ENCODE data around the gene SCAANT1. TPM values are rescaled to one million over a fixed set of nuclear protein-coding genes. Genes with fewer than 3 reads are reported as not detected.

SCAANT1 gene
- total RNA-seq, 1 donor from 2014 or later: not detected

GRCh38 chr3:63905731-63906620, 6.2 kb downstream of the SCAANT1 start:
- ATAC-seq (no peak), DNase-seq (ENCODE audit: low spot score) (no peak)

DNA sequence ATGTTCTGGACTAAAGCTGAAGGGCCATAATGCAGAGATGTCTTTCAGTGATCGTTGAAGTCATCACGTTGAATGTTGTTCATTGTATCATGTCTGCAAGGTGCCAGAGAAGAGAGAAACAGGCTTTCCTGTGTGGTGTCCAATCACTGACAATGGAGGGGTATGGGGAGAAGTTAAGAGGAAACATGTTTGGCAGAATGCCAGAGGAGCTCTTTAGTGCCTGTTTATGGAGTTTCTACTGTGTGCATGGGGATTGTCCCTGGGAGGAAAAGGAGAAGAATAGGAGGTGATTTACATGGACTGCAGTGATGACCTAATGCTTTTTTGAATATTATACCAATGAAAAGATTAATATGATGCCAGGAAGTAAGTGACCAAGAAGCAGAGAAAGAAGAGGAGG, 11.7 kb downstream of the SCAANT1 start:
- ATAC-seq: no peak
- DNase-seq (ENCODE audit: low spot score): no peak

- ATAC-seq: no peak
- DNase-seq (ENCODE audit: low spot score): no peak
Measured at GRCh38 chr3:63900010-63900409, 12.2 kb downstream of the SCAANT1 start.

DNA sequence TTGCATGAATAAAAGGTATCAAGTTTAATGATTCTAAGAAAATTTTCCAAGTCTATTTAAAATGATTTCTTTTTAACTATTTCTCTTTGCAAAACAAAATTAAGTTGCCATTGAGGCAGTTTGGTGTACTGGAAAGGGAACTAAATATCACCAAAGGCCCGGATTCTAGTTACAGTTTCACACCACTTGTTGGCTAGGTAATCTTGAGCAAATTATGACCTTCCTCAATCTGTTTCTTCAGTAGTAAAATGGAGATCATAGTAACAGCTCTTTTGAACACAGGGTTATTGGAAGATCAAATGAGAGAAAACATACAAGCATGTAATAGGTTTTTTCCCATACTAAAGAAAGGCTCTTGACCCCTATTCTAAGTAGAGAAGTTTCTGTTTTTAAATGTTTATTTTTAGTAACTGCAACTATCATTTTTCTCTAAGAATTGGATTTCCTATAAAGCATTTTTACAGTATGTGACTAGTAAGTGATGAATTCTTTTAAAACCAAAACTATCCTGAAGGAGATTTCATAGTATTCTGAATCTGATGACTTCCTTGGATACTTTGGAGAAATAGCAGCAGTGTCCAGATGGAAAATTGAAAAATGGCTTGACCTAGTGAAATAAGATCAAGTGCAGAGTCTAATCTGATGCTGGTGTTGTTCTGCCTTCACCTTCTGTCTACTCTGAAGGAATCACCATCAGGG, 15.7 kb downstream of the SCAANT1 start:
- DNase-seq (ENCODE audit: low spot score): no peak
- ATAC-seq: no peak

- DNase-seq (ENCODE audit: low spot score) (no peak), ATAC-seq (no peak)
Measured at GRCh38 chr3:63895422-63896189, 16.6 kb downstream of the SCAANT1 start.

DNA sequence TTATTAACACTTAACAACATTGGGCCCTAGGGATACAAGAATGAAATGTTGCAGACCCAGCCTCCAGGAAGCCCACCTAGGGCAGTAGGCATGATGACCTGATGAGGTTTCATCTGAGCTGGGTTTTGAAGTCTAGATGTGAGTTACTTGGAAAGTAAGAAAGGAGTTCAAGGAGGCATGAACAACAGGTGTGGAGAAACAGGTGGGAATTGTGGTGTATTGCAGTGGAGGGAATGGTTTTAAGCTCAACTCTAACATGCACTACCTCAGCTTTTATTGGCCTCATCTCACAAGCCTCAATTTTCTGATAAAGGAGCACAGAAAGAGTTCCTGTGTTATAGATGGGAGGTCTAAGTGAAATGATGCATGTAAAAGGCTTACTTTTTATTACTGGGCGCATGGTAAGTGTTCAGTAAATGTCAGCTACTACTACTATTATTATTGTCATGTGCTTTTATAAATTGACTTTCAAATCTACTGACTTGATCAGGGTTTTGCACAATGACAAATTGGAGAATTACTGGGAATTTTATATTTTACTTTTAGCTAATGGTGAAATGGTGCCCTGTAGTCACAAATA, 19.3 kb downstream of the SCAANT1 start:
- ATAC-seq (no peak), DNase-seq (ENCODE audit: low spot score) (no peak)

DNA sequence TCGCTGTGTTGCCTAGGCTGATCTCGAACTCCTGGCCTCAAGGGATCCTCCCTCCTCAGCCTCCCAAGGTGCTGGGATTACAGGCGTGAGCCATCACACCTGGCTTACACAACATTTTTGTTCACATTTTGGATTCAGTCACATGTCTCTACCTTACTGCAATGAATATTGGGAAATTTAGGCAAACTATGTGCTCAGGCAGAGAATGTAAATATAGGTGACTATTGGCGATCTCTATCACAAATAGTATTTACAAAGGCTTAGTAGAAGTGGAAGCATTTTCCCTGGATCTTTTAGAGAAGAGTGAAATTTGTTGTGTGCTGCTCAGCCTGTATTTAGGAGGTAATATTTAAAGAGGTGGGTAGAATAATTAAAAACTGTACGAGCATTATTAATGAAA, 20.7 kb downstream of the SCAANT1 start:
- ATAC-seq (no peak), DNase-seq (ENCODE audit: low spot score) (no peak)

DNA sequence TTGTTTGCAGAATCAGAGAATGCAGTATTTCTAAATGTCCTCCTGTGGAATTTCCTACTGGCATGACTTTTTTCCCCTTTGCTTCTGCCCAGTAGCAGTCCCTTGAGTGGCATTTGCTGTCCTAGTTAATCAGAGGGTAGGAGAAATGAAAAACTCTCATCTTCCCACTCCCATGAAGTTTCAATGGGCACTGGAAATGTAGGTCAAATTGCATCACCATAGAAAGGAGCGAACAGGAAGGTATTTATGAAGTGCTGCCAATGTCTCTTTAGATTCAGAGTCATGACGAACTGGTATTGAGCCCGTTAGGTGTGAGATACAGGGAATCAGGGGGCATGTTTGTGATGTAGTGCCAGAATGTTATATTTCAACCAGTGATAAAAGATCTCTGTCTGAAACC, 25.3 kb downstream of the SCAANT1 start:
- ATAC-seq (peak; percentile 88), DNase-seq (ENCODE audit: low spot score) (no peak)

DNA sequence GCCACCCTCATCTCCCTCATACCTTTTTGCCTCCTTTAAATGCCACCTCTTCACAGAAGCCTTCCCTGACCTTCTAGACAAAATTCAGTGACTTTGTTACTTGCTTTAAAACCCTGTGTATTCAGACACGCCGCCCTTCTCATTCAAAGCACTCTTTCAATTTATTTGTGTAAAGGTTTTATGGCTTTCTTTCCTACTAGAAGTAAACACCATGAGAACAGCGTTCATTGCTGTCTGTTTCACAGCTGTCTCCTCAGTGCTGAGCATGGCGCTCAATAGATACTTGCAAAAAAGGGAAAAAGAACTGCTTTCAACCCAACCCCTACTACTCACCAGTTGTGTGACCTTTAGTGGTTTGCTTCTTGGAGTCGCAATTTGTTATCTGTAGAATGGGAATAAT, 31.5 kb downstream of the SCAANT1 start:
- DNase-seq (ENCODE audit: low spot score) (no peak), ATAC-seq (no peak)

GRCh38 chr3:63878394-63879060, 33.7 kb downstream of the SCAANT1 start:
- DNase-seq (ENCODE audit: low spot score) (no peak), ATAC-seq (peak; percentile 52)

DNA sequence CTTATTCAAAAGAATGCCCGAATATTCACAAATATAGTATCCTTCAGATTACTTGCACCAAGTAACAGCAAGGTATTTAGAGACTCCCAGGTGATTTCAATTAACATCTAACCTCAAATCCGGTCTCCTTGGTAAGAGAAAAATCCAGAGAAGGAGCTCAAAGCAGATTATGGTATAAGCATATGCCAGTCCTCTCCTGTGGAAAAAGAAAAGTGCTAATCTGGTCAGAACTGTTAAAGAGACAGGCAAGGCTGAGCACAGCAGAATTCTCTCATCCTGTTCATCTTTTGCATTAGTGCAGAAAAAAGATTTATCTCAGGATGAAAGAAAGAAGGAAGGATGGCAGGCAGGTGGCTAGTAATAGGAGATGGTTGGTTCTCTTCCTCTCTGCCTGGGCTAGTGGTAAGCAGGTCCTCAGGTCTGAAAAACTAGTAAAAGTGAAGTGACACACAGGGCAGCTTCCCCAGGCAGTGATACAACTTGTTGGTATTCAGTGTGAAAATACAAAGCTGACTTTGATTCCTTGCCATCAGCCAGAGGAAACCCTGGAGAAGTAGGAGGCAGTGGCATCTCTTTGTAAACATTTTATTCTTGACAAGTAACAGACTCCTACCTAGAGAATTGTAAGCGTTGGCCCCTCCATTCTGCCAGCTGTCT, 34.3 kb downstream of the SCAANT1 start:
- DNase-seq (ENCODE audit: low spot score) (no peak), ATAC-seq (no peak)

DNA sequence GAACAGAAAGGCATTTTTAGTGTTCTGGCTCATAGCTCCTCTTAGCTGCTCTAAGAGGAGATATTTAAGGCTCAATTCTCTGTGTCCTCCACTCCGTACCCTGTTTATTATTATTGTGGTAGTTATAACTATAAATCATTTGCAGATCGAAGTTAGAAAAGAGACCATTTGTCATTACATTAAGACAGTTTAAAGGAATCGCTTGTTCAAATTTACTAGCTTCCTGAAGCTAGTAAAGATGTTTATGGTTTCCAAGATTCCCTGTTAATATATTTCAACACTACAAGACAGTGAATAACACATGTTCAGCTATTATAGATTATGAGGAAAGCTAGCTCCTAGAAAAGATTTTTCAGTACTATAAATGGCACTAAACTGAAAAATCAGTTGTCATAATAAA, 35.9 kb downstream of the SCAANT1 start:
- ATAC-seq: no peak
- no peak for DNase-seq (ENCODE audit: low spot score)

DNA sequence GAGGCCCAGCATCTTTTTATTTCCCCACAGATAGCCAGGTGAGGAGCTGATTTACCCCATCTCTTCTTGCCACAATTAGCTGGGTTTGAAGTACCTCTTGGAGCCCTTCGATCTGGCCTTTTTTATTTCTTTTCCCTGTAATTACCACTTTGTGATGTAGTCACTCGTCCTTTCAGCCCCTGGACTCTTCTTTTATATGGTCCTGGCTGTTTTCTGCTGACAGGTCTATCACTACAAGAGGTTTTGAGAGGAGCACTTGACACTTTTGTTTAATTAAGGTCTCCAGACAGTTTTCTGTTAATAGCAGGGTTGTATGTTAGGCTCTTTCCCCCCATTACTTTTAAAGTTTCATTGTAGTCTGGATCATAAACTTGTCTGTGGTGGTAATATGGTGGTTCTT, 36.7 kb downstream of the SCAANT1 start:
- no peak for ATAC-seq
- no peak for DNase-seq (ENCODE audit: low spot score)

GRCh38 chr3:63874769-63875168, 37.4 kb downstream of the SCAANT1 start:
- ATAC-seq: no peak

DNA sequence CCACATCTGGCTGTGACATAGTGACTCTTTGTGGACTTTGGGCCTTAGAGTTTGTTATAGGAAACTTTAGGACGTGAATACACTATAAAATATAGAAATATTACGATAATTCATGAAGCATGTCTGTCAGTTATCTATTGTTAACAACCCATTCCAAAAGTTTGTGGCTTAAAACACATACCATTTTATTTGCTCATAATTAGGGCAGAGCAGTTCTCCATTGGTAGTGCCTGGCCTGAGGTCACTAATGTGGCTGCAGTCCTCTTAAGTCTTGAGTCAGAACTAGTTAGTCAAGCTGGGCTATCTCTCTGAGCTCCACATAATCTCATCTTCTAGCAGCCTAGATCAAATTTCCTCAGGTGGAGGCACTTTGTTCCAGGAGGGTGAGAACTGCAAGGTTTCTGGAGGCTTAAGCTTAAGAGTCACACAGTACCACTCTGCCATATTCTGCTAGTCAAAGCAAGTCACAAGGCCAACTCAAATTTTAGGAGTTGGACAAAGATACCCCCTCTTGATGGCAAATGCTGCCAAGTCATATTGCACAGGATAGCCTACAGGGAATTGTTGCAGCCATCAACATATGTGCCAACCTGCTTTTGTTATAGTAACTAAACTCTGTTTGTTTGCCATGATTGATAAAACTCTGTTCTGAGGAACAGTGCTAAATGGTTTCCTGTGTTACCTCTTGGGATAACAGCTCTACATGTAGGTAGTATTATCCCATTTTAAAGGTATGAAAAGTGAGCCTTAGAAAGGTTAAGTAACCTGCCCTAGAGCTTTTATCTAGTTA, 39.9 kb downstream of the SCAANT1 start:
- ATAC-seq (no peak), DNase-seq (ENCODE audit: low spot score) (no peak)

More at GRCh38 chr3:63874769-63875168, 37.4 kb downstream of the SCAANT1 start:
- no peak for DNase-seq (ENCODE audit: low spot score)

DNA sequence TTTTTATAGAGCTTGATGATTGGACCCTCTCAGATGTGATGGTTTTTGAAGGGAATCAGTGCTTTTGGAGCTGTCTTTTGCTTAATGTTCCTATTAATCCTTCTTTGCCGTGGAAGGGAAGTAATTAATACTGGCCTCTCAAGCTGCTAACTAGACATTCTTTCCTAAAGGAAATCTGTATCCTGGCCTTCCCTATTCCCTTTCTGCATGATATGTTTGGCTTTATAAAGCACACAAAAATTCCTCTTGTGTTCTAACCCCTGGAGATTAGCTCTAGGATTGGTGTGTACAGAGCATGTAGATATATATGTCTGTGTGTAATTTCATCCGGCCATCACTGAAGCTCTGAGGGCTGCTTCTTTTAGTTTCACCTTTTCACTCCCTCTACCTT, 41.6 kb downstream of the SCAANT1 start:
- DNase-seq (ENCODE audit: low spot score) (no peak), ATAC-seq (no peak)

DNA sequence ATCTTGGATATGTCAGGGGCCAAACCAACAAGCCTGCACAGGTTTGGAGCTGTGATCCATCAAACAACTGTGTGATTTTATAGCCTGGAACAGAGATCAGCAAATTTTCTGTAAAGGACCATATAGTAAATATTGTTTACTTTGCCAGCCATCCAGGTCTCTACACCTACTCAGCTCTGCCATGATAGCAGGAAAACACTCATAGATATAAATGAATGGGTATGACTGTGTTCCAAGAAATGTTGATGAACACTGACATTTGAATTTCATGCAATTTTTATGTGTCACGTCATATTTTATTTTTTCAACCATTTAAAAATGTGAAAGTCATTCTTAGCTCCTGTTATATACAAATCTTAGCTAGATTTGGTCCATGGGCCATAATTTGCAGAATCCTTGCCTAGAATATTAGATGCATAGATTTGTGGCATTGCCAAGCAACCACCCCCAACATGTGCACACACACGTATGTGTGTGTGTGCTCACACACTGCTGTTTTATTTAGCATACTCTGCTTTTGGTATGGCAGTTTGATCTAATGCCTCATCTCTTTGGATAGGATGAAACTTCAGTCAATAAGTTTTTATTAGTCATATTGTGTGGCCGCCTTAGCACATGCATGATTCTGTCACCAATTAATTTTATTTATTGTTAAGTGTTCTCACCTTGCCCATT, 42.1 kb downstream of the SCAANT1 start:
- ATAC-seq: no peak
- DNase-seq (ENCODE audit: low spot score): no peak

DNA sequence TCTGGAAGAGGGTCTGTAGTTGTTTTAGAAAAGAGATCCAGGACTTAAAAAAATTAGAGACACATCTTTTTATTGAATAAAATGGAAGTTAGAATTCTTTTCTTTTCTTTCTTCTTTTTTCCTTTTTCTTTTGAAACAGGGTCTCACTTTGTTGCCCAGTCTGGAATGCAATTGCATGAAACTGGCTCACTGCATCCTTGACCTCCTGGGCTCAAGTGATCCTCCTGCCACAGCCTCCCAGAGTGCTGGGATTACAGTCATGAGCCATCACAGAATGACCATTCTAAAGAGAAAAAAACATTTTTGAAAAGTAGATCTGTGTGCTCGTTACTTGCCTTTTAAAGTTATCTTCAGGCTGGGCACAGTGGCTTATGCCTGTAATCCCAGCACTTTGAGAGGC, 45.0 kb downstream of the SCAANT1 start:
- ATAC-seq: no peak

GRCh38 chr3:63864965-63865327, 47.2 kb downstream of the SCAANT1 start:
- DNase-seq (ENCODE audit: low spot score): no peak
- no peak for ATAC-seq

More for the DNA sequence above, 45.0 kb downstream of the SCAANT1 start:
- no peak for DNase-seq (ENCODE audit: low spot score)

All from left lobe of liver (tissue), 2 donors.